Measurements from ENCODE around the gene CLPTM1L. TPM values are rescaled to one million over a fixed set of nuclear protein-coding genes. Genes with fewer than 3 reads are reported as not detected.
"Not testable (repeated sequence)": the region's sequence is repeated elsewhere in the genome, so short reads cannot be mapped to it uniquely, and the experiment has no call there.

Gene CLPTM1L
- total and polyA plus RNA-seq, 2 donors, result 60.7 to 142 TPM

GRCh38 chr5:1375871-1376810 lies 31.2 kb upstream of the CLPTM1L start:
- no peak for DNase-seq (ENCODE audit: low read depth in 6 of 9, low spot score in 9 of 9)
- H3K9me3 ChIP-seq (ENCODE audit: control insufficient read depth in 2 of 2, insufficient read depth in 1 of 2, low read length in 1 of 2), result peaks cover 4 to 20% of the 10 kb centered on the region in 2 donors
- H3K27ac ChIP-seq (ENCODE audit: low read depth in 1 of 2, low read length in 1 of 2), result no peak overlapping the region
- WGBS, result 89% methylated on average over 23 of the region's 23 CpGs
- H3K36me3 ChIP-seq (ENCODE audit: control insufficient read depth in 2 of 2, insufficient read depth in 2 of 2, low read length in 1 of 2), result no peaks in the 10 kb centered on the region
- no peak overlapping the region for H3K4me3 ChIP-seq (ENCODE audit: low read length in 2 of 2)
- peaks cover 3 to 4% of the 10 kb centered on the region in 2 donors for H3K4me1 ChIP-seq (ENCODE audit: control insufficient read depth in 2 of 2, insufficient read depth in 2 of 2, low read length in 2 of 2)
- H3K27me3 ChIP-seq (ENCODE audit: control insufficient read depth in 2 of 2, insufficient read depth in 1 of 2, low read length in 1 of 2), result peaks cover 0 to 31% of the 10 kb centered on the region in 2 donors

- Histone ChIP-seq H3K27me3 (ENCODE audit: control insufficient read depth in 2 of 2, insufficient read depth in 1 of 2, low read length in 1 of 2) (peaks cover 0 to 24% of the 10 kb centered on the region in 2 donors), H3K9me3 (ENCODE audit: control insufficient read depth in 2 of 2, insufficient read depth in 1 of 2, low read length in 1 of 2) (peaks cover 4 to 15% of the 10 kb centered on the region in 2 donors), H3K36me3 (ENCODE audit: control insufficient read depth in 2 of 2, insufficient read depth in 2 of 2, low read length in 1 of 2) (no peaks in the 10 kb centered on the region), H3K4me1 (ENCODE audit: control insufficient read depth in 2 of 2, insufficient read depth in 2 of 2, low read length in 2 of 2) (no peaks in the 10 kb centered on the region), H3K4me3 (ENCODE audit: low read length in 2 of 2) (no peak overlapping the region), H3K27ac (ENCODE audit: low read depth in 1 of 2, low read length in 1 of 2) (no peak overlapping the region)
- 83% methylated on average over 6 of the region's 6 CpGs for WGBS
- no peak for DNase-seq (ENCODE audit: low read depth in 6 of 9, low spot score in 9 of 9)
Observed at GRCh38 chr5:1374679-1375055, 29.8 kb upstream of the CLPTM1L start.

- peaks cover 0 to 24% of the 10 kb centered on the region in 2 donors for H3K27me3 ChIP-seq (ENCODE audit: control insufficient read depth in 2 of 2, insufficient read depth in 1 of 2, low read length in 1 of 2)
- no peak for DNase-seq (ENCODE audit: low read depth in 6 of 9, low spot score in 9 of 9)
- no peaks in the 10 kb centered on the region for H3K4me1 ChIP-seq (ENCODE audit: control insufficient read depth in 2 of 2, insufficient read depth in 2 of 2, low read length in 2 of 2)
- 82% methylated on average over 9 of the region's 9 CpGs for WGBS
- H3K9me3 ChIP-seq (ENCODE audit: control insufficient read depth in 2 of 2, insufficient read depth in 1 of 2, low read length in 1 of 2), result peaks cover 4 to 10% of the 10 kb centered on the region in 2 donors
- no peaks in the 10 kb centered on the region for H3K36me3 ChIP-seq (ENCODE audit: control insufficient read depth in 2 of 2, insufficient read depth in 2 of 2, low read length in 1 of 2)
- H3K27ac ChIP-seq (ENCODE audit: low read depth in 1 of 2, low read length in 1 of 2), result no peak overlapping the region
- H3K4me3 ChIP-seq (ENCODE audit: low read length in 2 of 2), result no peak overlapping the region
Observed at GRCh38 chr5:1374030-1374678, 29.3 kb upstream of the CLPTM1L start.

- not testable (repeated sequence) for DNase-seq (ENCODE audit: low read depth in 6 of 9, low spot score in 9 of 9); H3K4me1 ChIP-seq (ENCODE audit: control insufficient read depth in 2 of 2, insufficient read depth in 2 of 2, low read length in 2 of 2); H3K27ac ChIP-seq (ENCODE audit: low read depth in 1 of 2, low read length in 1 of 2); H3K36me3 ChIP-seq (ENCODE audit: control insufficient read depth in 2 of 2, insufficient read depth in 2 of 2, low read length in 1 of 2); H3K9me3 ChIP-seq (ENCODE audit: control insufficient read depth in 2 of 2, insufficient read depth in 1 of 2, low read length in 1 of 2); H3K4me3 ChIP-seq (ENCODE audit: low read length in 2 of 2)
- WGBS, result 97% methylated on average over 4 of the region's 4 CpGs
- H3K27me3 ChIP-seq (ENCODE audit: control insufficient read depth in 2 of 2, insufficient read depth in 1 of 2, low read length in 1 of 2), result peaks cover 3 to 33% of the 10 kb centered on the region in 2 donors
Observed at GRCh38 chr5:1371972-1372342, 27.1 kb upstream of the CLPTM1L start.

GRCh38 chr5:1371218-1371971 lies 26.5 kb upstream of the CLPTM1L start:
- Histone ChIP-seq H3K9me3 (ENCODE audit: control insufficient read depth in 2 of 2, insufficient read depth in 1 of 2, low read length in 1 of 2) (no peaks in the 10 kb centered on the region), H3K27me3 (ENCODE audit: control insufficient read depth in 2 of 2, insufficient read depth in 1 of 2, low read length in 1 of 2) (peaks cover 3 to 33% of the 10 kb centered on the region in 2 donors), H3K4me3 (ENCODE audit: low read length in 2 of 2) (no peak overlapping the region), H3K36me3 (ENCODE audit: control insufficient read depth in 2 of 2, insufficient read depth in 2 of 2, low read length in 1 of 2) (no peaks in the 10 kb centered on the region), H3K27ac (ENCODE audit: low read depth in 1 of 2, low read length in 1 of 2) (no peak overlapping the region), H3K4me1 (ENCODE audit: control insufficient read depth in 2 of 2, insufficient read depth in 2 of 2, low read length in 2 of 2) (no peaks in the 10 kb centered on the region)
- WGBS, result 88% methylated on average over 13 of the region's 13 CpGs
- no peak for DNase-seq (ENCODE audit: low read depth in 6 of 9, low spot score in 9 of 9)

- H3K27me3 ChIP-seq (ENCODE audit: control insufficient read depth in 2 of 2, insufficient read depth in 1 of 2, low read length in 1 of 2), result peaks cover 3 to 30% of the 10 kb centered on the region in 2 donors
- no peak overlapping the region for H3K4me3 ChIP-seq (ENCODE audit: low read length in 2 of 2)
- 96% methylated on average over 7 of the region's 7 CpGs for WGBS
- H3K9me3 ChIP-seq (ENCODE audit: control insufficient read depth in 2 of 2, insufficient read depth in 1 of 2, low read length in 1 of 2), result no peaks in the 10 kb centered on the region
- DNase-seq (ENCODE audit: low read depth in 6 of 9, low spot score in 9 of 9), result no peak
- no peaks in the 10 kb centered on the region for H3K4me1 ChIP-seq (ENCODE audit: control insufficient read depth in 2 of 2, insufficient read depth in 2 of 2, low read length in 2 of 2)
- H3K27ac ChIP-seq (ENCODE audit: low read depth in 1 of 2, low read length in 1 of 2), result no peak overlapping the region
- H3K36me3 ChIP-seq (ENCODE audit: control insufficient read depth in 2 of 2, insufficient read depth in 2 of 2, low read length in 1 of 2), result no peaks in the 10 kb centered on the region
Observed at GRCh38 chr5:1370006-1370405, 25.1 kb upstream of the CLPTM1L start.

- no peaks in the 10 kb centered on the region for H3K36me3 ChIP-seq (ENCODE audit: control insufficient read depth in 2 of 2, insufficient read depth in 2 of 2, low read length in 1 of 2)
- H3K27ac ChIP-seq (ENCODE audit: low read depth in 1 of 2, low read length in 1 of 2), result no peak overlapping the region
- peaks cover 4% of the 10 kb centered on the region in 2 donors for H3K4me1 ChIP-seq (ENCODE audit: control insufficient read depth in 2 of 2, insufficient read depth in 2 of 2, low read length in 2 of 2)
- no peaks in the 10 kb centered on the region for H3K9me3 ChIP-seq (ENCODE audit: control insufficient read depth in 2 of 2, insufficient read depth in 1 of 2, low read length in 1 of 2)
- no peak for DNase-seq (ENCODE audit: low read depth in 6 of 9, low spot score in 9 of 9)
- 83% methylated on average over 4 of the region's 4 CpGs for WGBS
- peaks cover 3 to 32% of the 10 kb centered on the region in 2 donors for H3K27me3 ChIP-seq (ENCODE audit: control insufficient read depth in 2 of 2, insufficient read depth in 1 of 2, low read length in 1 of 2)
- no peak overlapping the region for H3K4me3 ChIP-seq (ENCODE audit: low read length in 2 of 2)
Observed at GRCh38 chr5:1368756-1369155, 23.9 kb upstream of the CLPTM1L start.

GRCh38 chr5:1368236-1368635 lies 23.3 kb upstream of the CLPTM1L start:
- WGBS, result 95% methylated on average over 7 of the region's 7 CpGs
- DNase-seq (ENCODE audit: low read depth in 6 of 9, low spot score in 9 of 9), result no peak
- Histone ChIP-seq H3K4me3 (ENCODE audit: low read length in 2 of 2) (no peak overlapping the region), H3K27me3 (ENCODE audit: control insufficient read depth in 2 of 2, insufficient read depth in 1 of 2, low read length in 1 of 2) (peaks cover 3 to 37% of the 10 kb centered on the region in 2 donors), H3K4me1 (ENCODE audit: control insufficient read depth in 2 of 2, insufficient read depth in 2 of 2, low read length in 2 of 2) (peaks cover 4% of the 10 kb centered on the region in 2 donors), H3K27ac (ENCODE audit: low read depth in 1 of 2, low read length in 1 of 2) (no peak overlapping the region), H3K36me3 (ENCODE audit: control insufficient read depth in 2 of 2, insufficient read depth in 2 of 2, low read length in 1 of 2) (no peaks in the 10 kb centered on the region), H3K9me3 (ENCODE audit: control insufficient read depth in 2 of 2, insufficient read depth in 1 of 2, low read length in 1 of 2) (peaks cover 0 to 1% of the 10 kb centered on the region in 2 donors)
